Measurements from ENCODE around the gene E2F6.

E2F6 gene

DNA sequence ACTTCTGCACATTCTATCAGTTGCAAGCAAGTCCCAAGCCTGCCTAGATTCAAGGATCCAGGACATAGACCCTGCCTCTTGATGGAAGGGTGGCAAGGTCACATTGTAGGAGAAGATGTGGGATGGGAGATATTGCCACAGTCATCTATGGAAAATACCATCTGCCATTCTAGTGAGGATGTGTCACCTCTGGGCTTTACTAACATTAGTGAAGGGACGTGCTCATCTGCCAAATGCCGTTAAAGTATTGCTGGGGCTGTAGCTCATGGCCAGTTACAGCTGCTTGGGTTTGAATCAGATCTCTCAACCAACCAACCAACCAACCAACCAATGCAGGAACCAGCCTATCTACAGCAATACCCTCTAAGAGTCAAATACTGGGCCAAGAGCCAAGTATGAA is 49.0 kb downstream of the E2F6 start:
- TF ChIP-seq ZNF626 (tag by site-specific recombination; IDR thresholded peaks at IDR 0.05) (no peak), ZNF274 (IDR thresholded peaks at IDR 0.05; ENCODE audit: low read length) (no peak), ZNF274 (tag by site-specific recombination; IDR thresholded peaks at IDR 0.05; ENCODE audit: borderline replicate concordance) (no peak), ZNF302 (tag by site-specific recombination; IDR thresholded peaks at IDR 0.05; ENCODE audit: low read depth) (no peak), ZNF391 (tag by site-specific recombination; IDR thresholded peaks at IDR 0.05; ENCODE audit: borderline replicate concordance, low read depth) (no peak), ZNF426 (tag by site-specific recombination; IDR thresholded peaks at IDR 0.05) (no peak), ZNF654 (tag by site-specific recombination; IDR thresholded peaks at IDR 0.05; ENCODE audit: low read depth) (no peak), ZNF10 (tag by site-specific recombination; IDR thresholded peaks at IDR 0.05) (no peak), ZNF157 (tag by site-specific recombination; IDR thresholded peaks at IDR 0.05) (no peak), ZNF394 (tag by site-specific recombination; IDR thresholded peaks at IDR 0.05; ENCODE audit: borderline replicate concordance) (no peak), ZNF223 (tag by site-specific recombination; IDR thresholded peaks at IDR 0.05) (no peak), ZNF202 (tag by site-specific recombination; IDR thresholded peaks at IDR 0.05; ENCODE audit: borderline replicate concordance) (no peak)
- TF ChIP-seq, protein P1, sequence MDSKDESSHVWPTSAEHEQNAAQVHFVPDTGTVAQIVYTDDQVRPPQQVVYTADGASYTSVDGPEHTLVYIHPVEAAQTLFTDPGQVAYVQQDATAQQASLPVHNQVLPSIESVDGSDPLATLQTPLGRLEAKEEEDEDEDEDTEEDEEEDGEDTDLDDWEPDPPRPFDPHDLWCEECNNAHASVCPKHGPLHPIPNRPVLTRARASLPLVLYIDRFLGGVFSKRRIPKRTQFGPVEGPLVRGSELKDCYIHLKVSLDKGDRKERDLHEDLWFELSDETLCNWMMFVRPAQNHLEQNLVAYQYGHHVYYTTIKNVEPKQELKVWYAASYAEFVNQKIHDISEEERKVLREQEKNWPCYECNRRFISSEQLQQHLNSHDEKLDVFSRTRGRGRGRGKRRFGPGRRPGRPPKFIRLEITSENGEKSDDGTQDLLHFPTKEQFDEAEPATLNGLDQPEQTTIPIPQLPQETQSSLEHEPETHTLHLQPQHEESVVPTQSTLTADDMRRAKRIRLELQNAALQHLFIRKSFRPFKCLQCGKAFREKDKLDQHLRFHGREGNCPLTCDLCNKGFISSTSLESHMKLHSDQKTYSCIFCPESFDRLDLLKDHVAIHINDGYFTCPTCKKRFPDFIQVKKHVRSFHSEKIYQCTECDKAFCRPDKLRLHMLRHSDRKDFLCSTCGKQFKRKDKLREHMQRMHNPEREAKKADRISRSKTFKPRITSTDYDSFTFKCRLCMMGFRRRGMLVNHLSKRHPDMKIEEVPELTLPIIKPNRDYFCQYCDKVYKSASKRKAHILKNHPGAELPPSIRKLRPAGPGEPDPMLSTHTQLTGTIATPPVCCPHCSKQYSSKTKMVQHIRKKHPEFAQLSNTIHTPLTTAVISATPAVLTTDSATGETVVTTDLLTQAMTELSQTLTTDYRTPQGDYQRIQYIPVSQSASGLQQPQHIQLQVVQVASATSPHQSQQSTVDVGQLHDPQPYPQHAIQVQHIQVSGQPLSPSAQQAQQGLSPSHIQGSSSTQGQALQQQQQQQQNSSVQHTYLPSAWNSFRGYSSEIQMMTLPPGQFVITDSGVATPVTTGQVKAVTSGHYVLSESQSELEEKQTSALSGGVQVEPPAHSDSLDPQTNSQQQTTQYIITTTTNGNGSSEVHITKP (tag by site-specific recombination; IDR thresholded peaks at IDR 0.05): no peak
- ChIA-PET POLR2A (no interaction called here), CTCF (interaction anchor here (1.4 to 1.7 kb wide), 2 partner anchors 30 to 284 kb away, joined by 5 to 7 read pairs; a partner anchor contains a TSS)
- H3K4me1 ChIP-seq (ENCODE audit: control insufficient read depth, insufficient read depth, low read length): no peaks in the 10 kb centered on the region
- no peak overlapping the region for H3K27ac ChIP-seq (ENCODE audit: extremely low read depth, low read depth, low read length)
- no peaks in the 10 kb centered on the region for H3K36me3 ChIP-seq (ENCODE audit: control insufficient read depth in 2 of 2, insufficient read depth in 1 of 2, low read length in 2 of 2)
- no peaks in the 10 kb centered on the region for H3K9me3 ChIP-seq (ENCODE audit: control insufficient read depth, insufficient read depth, low read depth, low read length)
- H3K4me3 ChIP-seq (ENCODE audit: low read depth, low read length): no peak overlapping the region

DNA sequence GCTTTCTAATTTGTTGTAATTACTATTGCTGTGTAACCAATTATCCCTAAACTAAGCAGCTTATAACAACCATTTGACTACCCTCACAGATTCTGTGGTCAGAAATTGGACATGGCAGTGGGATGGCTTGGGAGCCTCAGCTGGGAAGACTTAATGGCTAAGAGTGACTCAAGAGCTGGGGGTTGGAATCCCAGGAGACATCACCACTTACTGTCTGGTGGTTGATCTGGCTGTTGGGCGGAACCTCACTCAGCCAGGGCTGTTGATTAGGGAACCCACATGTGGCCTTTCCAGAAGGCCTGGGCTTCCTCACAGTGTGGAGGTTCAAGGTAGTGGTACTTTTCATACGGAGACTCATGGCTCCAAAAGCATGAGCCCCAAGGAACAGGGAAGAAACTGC is 49.8 kb downstream of the E2F6 start:
- Histone ChIP-seq H3K4me1 (ENCODE audit: control insufficient read depth, insufficient read depth, low read length) (no peaks in the 10 kb centered on the region), H3K9me3 (ENCODE audit: control insufficient read depth, insufficient read depth, low read depth, low read length) (no peaks in the 10 kb centered on the region), H3K4me3 (ENCODE audit: low read depth, low read length) (no peak overlapping the region), H3K36me3 (ENCODE audit: control insufficient read depth in 2 of 2, insufficient read depth in 1 of 2, low read length in 2 of 2) (no peaks in the 10 kb centered on the region), H3K27ac (ENCODE audit: extremely low read depth, low read depth, low read length) (no peak overlapping the region)
- TF ChIP-seq, protein P2, sequence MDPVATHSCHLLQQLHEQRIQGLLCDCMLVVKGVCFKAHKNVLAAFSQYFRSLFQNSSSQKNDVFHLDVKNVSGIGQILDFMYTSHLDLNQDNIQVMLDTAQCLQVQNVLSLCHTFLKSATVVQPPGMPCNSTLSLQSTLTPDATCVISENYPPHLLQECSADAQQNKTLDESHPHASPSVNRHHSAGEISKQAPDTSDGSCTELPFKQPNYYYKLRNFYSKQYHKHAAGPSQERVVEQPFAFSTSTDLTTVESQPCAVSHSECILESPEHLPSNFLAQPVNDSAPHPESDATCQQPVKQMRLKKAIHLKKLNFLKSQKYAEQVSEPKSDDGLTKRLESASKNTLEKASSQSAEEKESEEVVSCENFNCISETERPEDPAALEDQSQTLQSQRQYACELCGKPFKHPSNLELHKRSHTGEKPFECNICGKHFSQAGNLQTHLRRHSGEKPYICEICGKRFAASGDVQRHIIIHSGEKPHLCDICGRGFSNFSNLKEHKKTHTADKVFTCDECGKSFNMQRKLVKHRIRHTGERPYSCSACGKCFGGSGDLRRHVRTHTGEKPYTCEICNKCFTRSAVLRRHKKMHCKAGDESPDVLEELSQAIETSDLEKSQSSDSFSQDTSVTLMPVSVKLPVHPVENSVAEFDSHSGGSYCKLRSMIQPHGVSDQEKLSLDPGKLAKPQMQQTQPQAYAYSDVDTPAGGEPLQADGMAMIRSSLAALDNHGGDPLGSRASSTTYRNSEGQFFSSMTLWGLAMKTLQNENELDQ (tag by site-specific recombination; IDR thresholded peaks at IDR 0.05; ENCODE audit: low read depth): no peak
- ChIA-PET POLR2A (no interaction called here), CTCF (no interaction called here)

DNA sequence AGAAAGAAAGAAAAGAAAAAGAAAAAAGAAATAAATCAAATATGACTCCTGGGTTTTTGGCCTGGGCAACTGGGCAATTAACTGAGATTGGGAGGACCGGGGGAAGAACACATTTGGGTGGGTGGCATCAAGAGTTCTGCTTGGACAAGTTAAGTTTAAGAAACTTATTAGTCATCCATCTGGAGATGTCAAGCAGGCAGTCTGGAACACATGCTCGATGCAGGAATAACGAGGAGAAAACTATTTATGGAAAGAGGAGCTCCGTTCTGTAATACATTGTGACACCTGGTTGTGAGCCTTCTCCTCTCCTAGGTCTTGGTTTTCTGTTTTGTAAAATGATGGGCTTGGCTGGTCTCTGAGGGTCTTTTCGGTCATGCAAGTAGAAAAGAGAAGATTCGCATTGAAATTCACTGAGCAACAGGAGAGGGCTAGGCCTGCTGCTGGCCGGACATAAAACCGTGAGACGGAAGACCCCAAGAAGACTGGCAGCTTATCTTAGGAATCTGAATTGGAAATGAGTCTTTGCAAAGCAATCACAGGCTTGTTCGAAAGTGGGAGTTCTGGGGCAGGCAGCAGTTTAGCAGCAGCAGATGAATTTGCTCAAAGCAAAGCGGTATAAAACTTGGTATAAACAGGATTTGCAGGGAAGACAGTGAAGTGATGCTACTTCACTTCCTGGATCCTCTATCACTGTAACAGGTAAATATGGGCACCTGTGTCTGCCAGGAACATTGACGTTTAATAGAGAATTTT is 51.4 kb downstream of the E2F6 start:
- H3K9me3 ChIP-seq (ENCODE audit: control insufficient read depth, insufficient read depth, low read depth, low read length): no peaks in the 10 kb centered on the region
- ChIA-PET POLR2A (no interaction called here), CTCF (interaction anchor here (0.6 to 7.9 kb wide), 3 partner anchors 146 to 283 kb away, joined by 3 to 97 read pairs (median 5); a partner anchor contains a TSS)
- H3K4me3 ChIP-seq (ENCODE audit: low read depth, low read length): no peak overlapping the region
- no peaks in the 10 kb centered on the region for H3K4me1 ChIP-seq (ENCODE audit: control insufficient read depth, insufficient read depth, low read length)
- H3K27ac ChIP-seq (ENCODE audit: extremely low read depth, low read depth, low read length): no peak overlapping the region
- no peaks in the 10 kb centered on the region for H3K36me3 ChIP-seq (ENCODE audit: control insufficient read depth in 2 of 2, insufficient read depth in 1 of 2, low read length in 2 of 2)
- TF ChIP-seq, protein P3, sequence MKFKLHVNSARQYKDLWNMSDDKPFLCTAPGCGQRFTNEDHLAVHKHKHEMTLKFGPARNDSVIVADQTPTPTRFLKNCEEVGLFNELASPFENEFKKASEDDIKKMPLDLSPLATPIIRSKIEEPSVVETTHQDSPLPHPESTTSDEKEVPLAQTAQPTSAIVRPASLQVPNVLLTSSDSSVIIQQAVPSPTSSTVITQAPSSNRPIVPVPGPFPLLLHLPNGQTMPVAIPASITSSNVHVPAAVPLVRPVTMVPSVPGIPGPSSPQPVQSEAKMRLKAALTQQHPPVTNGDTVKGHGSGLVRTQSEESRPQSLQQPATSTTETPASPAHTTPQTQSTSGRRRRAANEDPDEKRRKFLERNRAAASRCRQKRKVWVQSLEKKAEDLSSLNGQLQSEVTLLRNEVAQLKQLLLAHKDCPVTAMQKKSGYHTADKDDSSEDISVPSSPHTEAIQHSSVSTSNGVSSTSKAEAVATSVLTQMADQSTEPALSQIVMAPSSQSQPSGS (tag by site-specific recombination; IDR thresholded peaks at IDR 0.05; ENCODE audit: low read depth): no peak
- TF ChIP-seq SETDB1 (IDR thresholded peaks at IDR 0.05; ENCODE audit: insufficient read length, low read length) (no peak), ZNF169 (tag by site-specific recombination; IDR thresholded peaks at IDR 0.05) (no peak), ZNF221 (tag by site-specific recombination; IDR thresholded peaks at IDR 0.05; ENCODE audit: borderline replicate concordance) (no peak), ZNF548 (tag by site-specific recombination; IDR thresholded peaks at IDR 0.05) (no peak)
- TF ChIP-seq, protein P4, sequence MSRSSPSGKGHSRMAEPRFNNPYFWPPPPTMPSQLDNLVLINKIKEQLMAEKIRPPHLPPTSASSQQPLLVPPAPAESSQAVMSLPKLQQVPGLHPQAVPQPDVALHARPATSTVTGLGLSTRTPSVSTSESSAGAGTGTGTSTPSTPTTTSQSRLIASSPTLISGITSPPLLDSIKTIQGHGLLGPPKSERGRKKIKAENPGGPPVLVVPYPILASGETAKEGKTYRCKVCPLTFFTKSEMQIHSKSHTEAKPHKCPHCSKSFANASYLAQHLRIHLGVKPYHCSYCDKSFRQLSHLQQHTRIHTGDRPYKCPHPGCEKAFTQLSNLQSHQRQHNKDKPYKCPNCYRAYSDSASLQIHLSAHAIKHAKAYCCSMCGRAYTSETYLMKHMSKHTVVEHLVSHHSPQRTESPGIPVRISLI (tag by site-specific recombination; IDR thresholded peaks at IDR 0.05): no peak
- TF ChIP-seq, protein P5, sequence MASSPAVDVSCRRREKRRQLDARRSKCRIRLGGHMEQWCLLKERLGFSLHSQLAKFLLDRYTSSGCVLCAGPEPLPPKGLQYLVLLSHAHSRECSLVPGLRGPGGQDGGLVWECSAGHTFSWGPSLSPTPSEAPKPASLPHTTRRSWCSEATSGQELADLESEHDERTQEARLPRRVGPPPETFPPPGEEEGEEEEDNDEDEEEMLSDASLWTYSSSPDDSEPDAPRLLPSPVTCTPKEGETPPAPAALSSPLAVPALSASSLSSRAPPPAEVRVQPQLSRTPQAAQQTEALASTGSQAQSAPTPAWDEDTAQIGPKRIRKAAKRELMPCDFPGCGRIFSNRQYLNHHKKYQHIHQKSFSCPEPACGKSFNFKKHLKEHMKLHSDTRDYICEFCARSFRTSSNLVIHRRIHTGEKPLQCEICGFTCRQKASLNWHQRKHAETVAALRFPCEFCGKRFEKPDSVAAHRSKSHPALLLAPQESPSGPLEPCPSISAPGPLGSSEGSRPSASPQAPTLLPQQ (tag by site-specific recombination; IDR thresholded peaks at IDR 0.05): no peak

All from HEK293 (cell line).